Smooth muscle cell (in vitro differentiated cells): ENCODE data around the gene HPDL. TPM values are rescaled to one million over a fixed set of nuclear protein-coding genes. Genes with fewer than 3 reads are reported as not detected.

Source experiments
- DNase-seq: peaks from one replicate; lab custom pipeline; 2025; ENCODE audit not compliant: unreplicated experiment; lab: John Stamatoyannopoulos, UW
- H2AFZ ChIP-seq: fragments of 200-600 bp; sonication (generic); 2 replicates; pipeline ENCODE4 v1.6.0; 2016; ENCODE audit warnings: antibody characterized with exemption, low read depth, mild to moderate bottlenecking
- H3F3A ChIP-seq: fragments of 200-600 bp; sonication (generic); 2 replicates; pipeline ENCODE4 v1.6.0; 2017; ENCODE audit warnings: antibody characterized with exemption, low read depth
- H3K27ac ChIP-seq: fragments of 200-600 bp; sonication (generic); 2 replicates; pipeline ENCODE4 v1.5.1; 2016; ENCODE audit warnings: low read depth, mild to moderate bottlenecking
- H3K27me3 ChIP-seq: fragments of 200-600 bp; sonication (generic); 2 replicates; pipeline ENCODE4 v1.6.1; 2016; ENCODE audit warnings: low read depth, mild to moderate bottlenecking
- H3K36me3 ChIP-seq: fragments of 200-600 bp; sonication (generic); 2 replicates; pipeline ENCODE4 v1.5.1; 2016; ENCODE audit warnings: low read depth
- H3K4me1 ChIP-seq: fragments of 200-600 bp; sonication (generic); 2 replicates; pipeline ENCODE4 v1.5.1; 2016; ENCODE audit warnings: low read depth
- H3K4me2 ChIP-seq: fragments of 200-600 bp; sonication (generic); 2 replicates; pipeline ENCODE4 v1.6.0; 2016; ENCODE audit warnings: mild to moderate bottlenecking
- H3K4me3 ChIP-seq: fragments of 200-600 bp; sonication (generic); 2 replicates; pipeline ENCODE4 v1.5.1; 2016; ENCODE audit warnings: mild to moderate bottlenecking
- H3K79me2 ChIP-seq: fragments of 200-600 bp; sonication (generic); 2 replicates; pipeline ENCODE4 v1.6.0; 2016; ENCODE audit warnings: low read depth, mild to moderate bottlenecking
- H3K9ac ChIP-seq: fragments of 200-600 bp; sonication (generic); 2 replicates; pipeline ENCODE4 v1.6.0; 2016; ENCODE audit warnings: low read depth
- H3K9me3 ChIP-seq: fragments of 200-600 bp; sonication (generic); replicated peaks from 2 replicates; pipeline ENCODE4 v1.5.1; 2016; ENCODE audit warnings: low read depth
- H4K20me1 ChIP-seq: fragments of 200-600 bp; sonication (generic); 2 replicates; pipeline ENCODE4 v1.6.0; 2016; ENCODE audit warnings: low read depth
- CTCF ChIP-seq: fragments of 200-600 bp; sonication (generic); IDR thresholded peaks from 2 replicates; pipeline ENCODE4 v1.5.1; 2017; ENCODE audit warnings: borderline replicate concordance, mild to moderate bottlenecking, antibody characterized with exemption; ENCODE audit not compliant: insufficient read depth, poor library complexity, severe bottlenecking
- WGBS: methylation state at CpG from one replicate; pipeline ENCODE4 v1.1.7; 2016; ENCODE audit warnings: low lambda C conversion rate; 5-methylcytosine and 5-hydroxymethylcytosine counted together
- polyA plus RNA-seq: library from polyadenylated mRNA; unstranded; fragments of >200 nt; fragmentation: Nextera tagmentation; extraction: Ambion mirVana; gene quantifications from 2 replicates; pipeline ENCODE4 v1.2.1, GENCODE V29; 2016
- total RNA-seq: library from RNA; depleted of rRNA; stranded (reverse); fragments of >200 nt; gene quantifications from 2 replicates; pipeline ENCODE4 v1.2.3, GENCODE V29; 2014

HPDL gene
- total and polyA plus RNA-seq, 2 experiments from 2014 or later: 0.96 TPM; not detected in 1

GRCh38 chr1:45340816-45341466 lies 14.2 kb downstream of the HPDL start:
- no peak for DNase-seq
- H3K9ac ChIP-seq: peak overlapping the region; percentile 57

DNA sequence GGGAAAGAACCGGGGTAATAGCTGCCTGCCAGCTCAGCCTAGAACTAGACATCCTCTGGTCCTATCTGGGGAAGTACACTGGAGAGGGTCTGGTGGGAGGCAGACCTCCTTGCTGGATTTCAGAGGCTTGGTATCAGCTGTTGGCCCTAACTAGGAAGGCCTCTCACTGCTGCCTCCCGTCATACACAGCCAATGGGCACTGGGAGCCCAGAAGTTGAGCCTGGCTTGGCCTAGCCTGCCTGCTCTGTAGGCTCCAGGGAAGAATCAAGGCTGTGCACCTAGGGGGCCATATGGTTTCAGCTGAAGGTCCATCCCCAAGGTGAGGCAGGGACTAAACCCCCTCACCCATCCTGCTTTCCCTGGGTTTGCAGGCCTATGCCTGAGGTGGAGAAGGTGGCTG lies 17.8 kb downstream of the HPDL start:
- Histone ChIP-seq H3F3A (no peaks in the 10 kb centered on the region), H3K9ac (no peak overlapping the region), H2AFZ (no peak overlapping the region), H4K20me1 (no peaks in the 10 kb centered on the region), H3K27ac (no peak overlapping the region), H3K27me3 (no peaks in the 10 kb centered on the region), H3K36me3 (no peaks in the 10 kb centered on the region), H3K4me3 (no peak overlapping the region), H3K4me2 (no peak overlapping the region), H3K4me1 (peaks cover 10% of the 10 kb centered on the region), H3K9me3 (no peaks in the 10 kb centered on the region), H3K79me2 (peaks cover 6% of the 10 kb centered on the region)
- no peak for TF ChIP-seq CTCF
- 98% methylated on average over 2 of the region's 2 CpGs for WGBS
- DNase-seq: no peak

More at GRCh38 chr1:45340816-45341466, 14.2 kb downstream of the HPDL start:
- peak overlapping the region; percentile 80 for H2AFZ ChIP-seq
- peak overlapping the region; percentile 72 for H3K4me3 ChIP-seq
- no peaks in the 10 kb centered on the region for H4K20me1 ChIP-seq
- H3K27me3 ChIP-seq: no peaks in the 10 kb centered on the region
- peaks cover 13% of the 10 kb centered on the region for H3K4me1 ChIP-seq
- no peaks in the 10 kb centered on the region for H3K9me3 ChIP-seq
- H3K79me2 ChIP-seq: peaks cover 6% of the 10 kb centered on the region
- H3K4me2 ChIP-seq: peak overlapping the region; percentile 89
- H3F3A ChIP-seq: no peaks in the 10 kb centered on the region
- peak overlapping the region; percentile 78 for H3K27ac ChIP-seq
- WGBS: 52% methylated on average over 6 of the region's 6 CpGs
- H3K36me3 ChIP-seq: no peaks in the 10 kb centered on the region
- no peak for TF ChIP-seq CTCF

- Histone ChIP-seq H4K20me1 (no peaks in the 10 kb centered on the region), H3K4me1 (peaks cover 10% of the 10 kb centered on the region), H2AFZ (no peak overlapping the region), H3K27me3 (no peaks in the 10 kb centered on the region), H3F3A (no peaks in the 10 kb centered on the region), H3K79me2 (peaks cover 6% of the 10 kb centered on the region), H3K36me3 (no peaks in the 10 kb centered on the region), H3K4me3 (no peak overlapping the region), H3K9me3 (no peaks in the 10 kb centered on the region), H3K4me2 (no peak overlapping the region), H3K9ac (no peak overlapping the region), H3K27ac (no peak overlapping the region)
- TF ChIP-seq CTCF: no peak
- 96% methylated on average over 13 of the region's 13 CpGs for WGBS
- DNase-seq: no peak
Measured at GRCh38 chr1:45345014-45345413, 18.3 kb downstream of the HPDL start.

- Histone ChIP-seq H2AFZ (no peak overlapping the region), H3K9me3 (no peaks in the 10 kb centered on the region), H4K20me1 (no peaks in the 10 kb centered on the region), H3F3A (no peaks in the 10 kb centered on the region), H3K79me2 (no peaks in the 10 kb centered on the region), H3K4me1 (peaks cover 1% of the 10 kb centered on the region), H3K4me3 (no peak overlapping the region), H3K4me2 (no peak overlapping the region), H3K27ac (no peak overlapping the region), H3K9ac (no peak overlapping the region), H3K27me3 (no peaks in the 10 kb centered on the region), H3K36me3 (no peaks in the 10 kb centered on the region)
- TF ChIP-seq CTCF: no peak
- 94% methylated on average over 2 of the region's 2 CpGs for WGBS
- no peak for DNase-seq
Measured at GRCh38 chr1:45346473-45346872, 19.8 kb downstream of the HPDL start.
